ENCODE data around the gene MB.

MB gene

DNA sequence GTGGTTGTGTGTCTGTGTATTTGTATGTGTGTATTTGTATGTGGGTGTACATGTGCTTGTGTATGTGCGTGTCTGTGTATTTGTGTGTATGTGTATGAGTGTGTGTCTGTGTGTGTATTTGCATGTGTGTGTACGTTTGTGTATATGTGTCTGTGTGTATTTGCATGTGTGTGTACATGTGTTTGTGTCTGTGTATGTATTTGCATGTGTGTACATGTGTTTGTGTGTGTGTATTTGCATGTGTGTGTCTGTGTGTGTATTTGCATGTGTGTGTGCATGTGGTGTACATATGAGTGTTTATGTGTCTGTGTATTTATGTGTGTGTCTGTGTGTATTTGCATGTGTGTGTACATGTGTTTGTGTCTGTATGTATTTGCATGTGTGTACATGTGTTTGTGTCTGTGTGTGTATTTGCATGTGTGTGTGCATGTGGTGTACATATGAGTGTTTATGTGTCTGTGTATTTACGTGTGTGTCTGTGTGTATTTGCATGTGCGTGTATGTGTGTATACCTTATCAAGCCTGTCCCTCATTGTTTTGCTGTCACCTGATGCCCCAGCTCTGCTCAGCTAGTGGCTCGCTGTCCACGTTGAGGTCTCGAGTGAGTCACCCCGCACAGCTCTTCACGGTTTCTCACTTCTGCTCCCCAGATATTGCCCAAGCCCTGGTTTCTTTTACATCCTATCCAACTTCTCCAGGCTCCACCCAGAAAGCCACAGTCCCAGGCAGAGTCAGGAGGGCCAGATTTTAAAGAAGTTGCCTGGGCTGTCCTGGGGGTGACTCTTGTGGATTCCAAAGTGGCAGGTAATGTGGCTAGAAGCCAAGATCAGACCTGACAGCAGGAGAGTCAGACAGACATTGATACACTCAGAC, 15.2 kb downstream of the MB start:
- TF ChIP-seq, protein P1, sequence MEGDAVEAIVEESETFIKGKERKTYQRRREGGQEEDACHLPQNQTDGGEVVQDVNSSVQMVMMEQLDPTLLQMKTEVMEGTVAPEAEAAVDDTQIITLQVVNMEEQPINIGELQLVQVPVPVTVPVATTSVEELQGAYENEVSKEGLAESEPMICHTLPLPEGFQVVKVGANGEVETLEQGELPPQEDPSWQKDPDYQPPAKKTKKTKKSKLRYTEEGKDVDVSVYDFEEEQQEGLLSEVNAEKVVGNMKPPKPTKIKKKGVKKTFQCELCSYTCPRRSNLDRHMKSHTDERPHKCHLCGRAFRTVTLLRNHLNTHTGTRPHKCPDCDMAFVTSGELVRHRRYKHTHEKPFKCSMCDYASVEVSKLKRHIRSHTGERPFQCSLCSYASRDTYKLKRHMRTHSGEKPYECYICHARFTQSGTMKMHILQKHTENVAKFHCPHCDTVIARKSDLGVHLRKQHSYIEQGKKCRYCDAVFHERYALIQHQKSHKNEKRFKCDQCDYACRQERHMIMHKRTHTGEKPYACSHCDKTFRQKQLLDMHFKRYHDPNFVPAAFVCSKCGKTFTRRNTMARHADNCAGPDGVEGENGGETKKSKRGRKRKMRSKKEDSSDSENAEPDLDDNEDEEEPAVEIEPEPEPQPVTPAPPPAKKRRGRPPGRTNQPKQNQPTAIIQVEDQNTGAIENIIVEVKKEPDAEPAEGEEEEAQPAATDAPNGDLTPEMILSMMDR (IDR thresholded peaks at IDR 0.05; ENCODE audit: insufficient read depth, missing control alignments): no peak
- no peak for DNase-seq (ENCODE audit: insufficient read length, low spot score)
- no peak for FAIRE-seq

- no peak for FAIRE-seq
These were observed 16.0 kb downstream of the MB start for GRCh38 chr22:35601013-35601580.

GRCh38 chr22:35600476-35600875, 16.7 kb downstream of the MB start:
- DNase-seq (ENCODE audit: insufficient read length, low spot score): no peak
- TF ChIP-seq, protein P1 (IDR thresholded peaks at IDR 0.05; ENCODE audit: insufficient read depth, missing control alignments): no peak
- no peak for FAIRE-seq

More at GRCh38 chr22:35601013-35601580, 16.0 kb downstream of the MB start:
- TF ChIP-seq, protein P1 (IDR thresholded peaks at IDR 0.05; ENCODE audit: insufficient read depth, missing control alignments): no peak
- DNase-seq (ENCODE audit: insufficient read length, low spot score): no peak

DNA sequence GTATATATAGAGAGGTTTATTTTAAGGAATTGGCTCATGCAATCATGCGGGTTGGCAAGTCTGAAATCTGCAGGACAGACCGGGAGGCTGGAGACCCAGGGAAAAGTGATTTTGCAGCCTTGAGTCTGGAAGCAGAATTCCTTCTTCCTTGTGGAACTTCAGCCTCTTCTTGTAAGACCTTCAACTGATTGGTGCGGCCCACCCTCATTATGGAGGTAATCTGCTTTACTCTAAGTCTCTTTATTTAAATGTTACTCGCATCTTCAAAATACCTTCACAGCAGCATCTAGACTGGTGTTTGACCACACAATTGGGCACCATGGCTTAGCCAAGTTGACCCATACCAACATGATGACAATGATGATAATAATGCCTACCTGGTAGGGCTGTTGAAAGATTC, 17.8 kb downstream of the MB start:
- FAIRE-seq (no peak), DNase-seq (ENCODE audit: insufficient read length, low spot score) (no peak)
- TF ChIP-seq, protein P1 (IDR thresholded peaks at IDR 0.05; ENCODE audit: insufficient read depth, missing control alignments): no peak

- FAIRE-seq: no peak
- DNase-seq (ENCODE audit: insufficient read length, low spot score): no peak
These were observed 18.8 kb downstream of the MB start for GRCh38 chr22:35598396-35598710.

GRCh38 chr22:35597692-35598395, 19.3 kb downstream of the MB start:
- FAIRE-seq: no peak
- TF ChIP-seq, protein P1 (IDR thresholded peaks at IDR 0.05; ENCODE audit: insufficient read depth, missing control alignments): no peak
- no peak for DNase-seq (ENCODE audit: insufficient read length, low spot score)

More at GRCh38 chr22:35598396-35598710, 18.8 kb downstream of the MB start:
- TF ChIP-seq, protein P1 (IDR thresholded peaks at IDR 0.05; ENCODE audit: insufficient read depth, missing control alignments): no peak
